Activated T-cell treated with anti-CD3 and anti-CD28 coated beads for 1 hour (primary cell): ENCODE measurements around the gene TNFRSF17.
A peak's percentile ranks its signal among the peaks of the same experiment; 100 is the strongest.
"Not testable (repeated sequence)": the region's sequence is repeated elsewhere in the genome, so short reads cannot be mapped to it uniquely, and the experiment has no call there.

Experiments
- DNase-seq: peaks from one replicate; pipeline ENCODE4 v3.0.0-alpha.2; 2020; ENCODE audit warnings: low read depth

The TNFRSF17 gene

DNA sequence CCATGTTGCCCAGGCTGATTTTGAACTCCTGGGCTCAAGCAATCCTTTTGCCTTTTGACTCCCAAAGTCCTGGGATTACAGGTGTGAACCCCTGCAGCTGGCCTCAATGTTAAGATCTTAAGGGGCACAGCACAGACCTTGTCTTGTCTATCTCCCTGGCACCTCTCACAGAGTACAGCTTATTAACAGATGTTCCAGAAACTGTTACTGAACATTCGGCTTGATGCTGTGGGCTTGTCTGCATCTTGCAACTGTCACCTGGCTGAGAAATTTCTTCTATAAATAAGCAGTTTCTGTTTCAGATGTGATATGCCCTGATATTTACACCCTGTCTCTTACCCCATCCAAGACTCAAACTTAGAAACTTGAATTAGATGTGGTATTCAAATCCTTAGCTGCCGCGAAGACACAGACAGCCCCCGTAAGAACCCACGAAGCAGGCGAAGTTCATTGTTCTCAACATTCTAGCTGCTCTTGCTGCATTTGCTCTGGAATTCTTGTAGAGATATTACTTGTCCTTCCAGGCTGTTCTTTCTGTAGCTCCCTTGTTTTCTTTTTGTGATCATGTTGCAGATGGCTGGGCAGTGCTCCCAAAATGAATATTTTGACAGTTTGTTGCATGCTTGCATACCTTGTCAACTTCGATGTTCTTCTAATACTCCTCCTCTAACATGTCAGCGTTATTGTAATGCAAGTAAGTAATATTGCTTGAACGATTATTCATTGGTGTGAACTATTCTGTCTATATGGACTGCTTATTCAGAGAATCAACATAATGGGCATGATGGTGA lies at the start of gene TNFRSF17:
Gene TNFRSF17, plus strand, starts transcription at position 450 of the 791 bp plus-strand sequence. Its CDS starts 115 bp downstream, at position 565.
- DNase-seq, result no peak

GRCh38 chr16:11915644-11916523 lies 49.1 kb upstream of the TNFRSF17 start, which contains the start of gene GSPT1:
GSPT1 (minus strand) TSS chr16:11915956; CDS start chr16:11915720, 236 bp downstream.
- DNase-seq, result peak; percentile 97

GRCh38 chr16:11916524-11917285 lies 48.3 kb upstream of the TNFRSF17 start:
- DNase-seq, result no peak

DNA sequence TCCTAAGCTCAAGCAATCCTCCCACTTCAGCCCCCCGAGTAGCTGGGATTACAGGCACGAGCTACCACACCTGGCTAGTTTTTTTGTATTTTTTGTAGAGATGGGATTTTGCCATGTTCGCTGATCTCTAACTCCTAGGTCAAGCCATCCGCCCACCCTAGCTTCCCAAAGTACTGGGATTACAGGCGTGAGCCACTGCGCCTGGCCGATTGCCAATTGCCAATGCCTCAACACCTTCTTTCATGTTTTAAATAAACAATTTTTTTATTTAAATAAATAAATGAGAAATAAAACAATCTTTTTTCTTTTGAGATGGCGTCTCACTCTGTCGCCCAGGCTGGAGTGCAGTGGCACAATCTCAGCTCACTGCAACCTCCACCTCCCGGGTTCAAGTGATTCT lies 41.0 kb upstream of the TNFRSF17 start:
- not testable (repeated sequence) for DNase-seq

GRCh38 chr16:11927350-11927749 lies 37.7 kb upstream of the TNFRSF17 start:
- DNase-seq, result not testable (repeated sequence)

DNA sequence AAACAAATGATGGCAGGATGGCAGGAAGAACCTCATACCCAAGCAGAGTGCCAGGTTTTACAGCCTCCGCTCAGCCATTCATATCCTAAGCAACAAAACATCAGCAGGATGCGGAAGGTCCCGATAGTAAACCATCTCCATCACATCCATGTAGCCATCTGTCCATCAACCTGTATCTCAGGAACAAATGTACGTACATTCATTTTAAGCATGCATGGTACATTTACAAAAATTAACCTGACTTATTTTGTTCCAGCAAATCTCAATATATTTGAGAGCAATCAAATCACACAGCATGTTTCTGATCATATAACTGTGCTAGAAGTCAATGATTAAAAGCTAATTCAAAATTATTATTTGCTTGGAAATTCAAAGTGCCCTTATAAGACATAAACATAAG lies 23.1 kb upstream of the TNFRSF17 start, which contains the start of gene NPIPB2:
Gene NPIPB2, minus strand, starts transcription at position 101 of the 400 bp plus-strand sequence. Its CDS starts 0 bp downstream, at position 101.
- not testable (repeated sequence) for DNase-seq

- no peak for DNase-seq
Measured at GRCh38 chr16:11946433-11946832, 18.6 kb upstream of the TNFRSF17 start.

DNA sequence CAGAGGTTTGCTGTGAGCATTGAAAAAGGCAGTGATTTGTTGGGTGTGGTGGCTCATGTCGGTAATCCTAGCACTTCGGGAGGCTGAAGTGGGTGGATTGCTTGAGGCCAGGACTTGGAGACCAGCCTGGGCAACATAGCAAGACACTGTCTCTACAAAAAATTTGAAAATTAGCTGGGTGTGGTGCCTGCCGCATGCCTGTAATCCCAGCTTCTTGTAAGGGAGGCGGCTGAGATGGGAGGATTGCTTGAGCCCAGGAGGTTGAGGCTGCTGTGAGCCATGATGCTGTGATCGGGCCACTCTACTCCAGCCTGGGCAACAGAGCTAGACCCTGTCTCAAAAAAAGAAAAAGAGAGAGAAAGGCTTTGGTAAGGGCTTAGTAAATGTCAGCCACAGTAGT lies 16.2 kb upstream of the TNFRSF17 start:
- no peak for DNase-seq

- DNase-seq, result no peak
Measured at GRCh38 chr16:11949527-11949926, 15.5 kb upstream of the TNFRSF17 start.

- DNase-seq, result no peak
Measured at GRCh38 chr16:11950388-11950787, 14.6 kb upstream of the TNFRSF17 start.

- DNase-seq, result not testable (repeated sequence)
Measured at GRCh38 chr16:11953576-11953975, 11.4 kb upstream of the TNFRSF17 start.

DNA sequence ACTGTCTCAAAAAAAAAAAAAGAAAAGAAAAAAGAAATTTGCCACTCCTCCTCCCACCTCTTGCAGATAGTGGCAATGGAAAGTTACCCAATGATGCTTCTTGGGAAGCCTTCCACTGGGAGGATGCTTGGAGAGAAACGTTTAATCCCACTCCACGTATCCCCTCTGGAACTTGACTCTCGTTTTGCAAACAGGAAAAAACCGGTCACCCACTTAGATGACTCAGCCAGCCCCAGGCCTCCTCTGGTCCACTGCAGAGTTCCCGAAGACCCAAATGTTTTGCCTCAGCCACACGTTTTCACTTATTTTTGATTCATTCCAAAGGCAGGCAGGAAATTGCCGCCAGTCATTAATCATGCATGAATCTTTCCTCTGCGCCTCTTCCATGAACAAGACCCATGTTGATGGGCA lies 9.3 kb upstream of the TNFRSF17 start:
- DNase-seq, result no peak

- no peak for DNase-seq
Measured at GRCh38 chr16:11956558-11956957, 8.5 kb upstream of the TNFRSF17 start.

GRCh38 chr16:11957591-11958395 lies 7.2 kb upstream of the TNFRSF17 start:
- no peak for DNase-seq

GRCh38 chr16:11962457-11962856 lies 2.6 kb upstream of the TNFRSF17 start:
- not testable (repeated sequence) for DNase-seq

DNA sequence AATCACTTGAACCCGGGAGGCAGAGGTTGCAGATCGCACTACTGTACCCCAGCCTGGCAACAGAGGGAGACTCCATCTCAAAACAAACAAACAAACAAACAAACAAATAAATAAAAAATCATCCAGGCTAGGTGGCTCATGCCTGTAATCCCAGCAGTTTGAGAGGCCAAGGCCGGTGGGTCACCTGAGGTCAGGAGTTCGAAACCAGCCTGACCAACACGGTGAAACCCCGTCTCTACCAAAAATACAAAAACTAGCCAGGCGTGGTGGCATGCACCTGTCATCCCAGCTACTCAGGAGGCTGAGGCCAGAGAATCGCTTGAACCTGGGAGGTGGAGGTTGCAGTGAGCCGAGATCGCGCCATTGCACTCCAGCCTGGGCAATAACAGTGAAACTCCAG lies 2.0 kb upstream of the TNFRSF17 start:
- not testable (repeated sequence) for DNase-seq

GRCh38 chr16:11963706-11964105 lies 1.3 kb upstream of the TNFRSF17 start:
- no peak for DNase-seq

GRCh38 chr16:11966173-11966572 lies 1.2 kb downstream of the TNFRSF17 start:
- no peak for DNase-seq

- DNase-seq, result no peak
Measured at GRCh38 chr16:11967195-11967911, 2.3 kb downstream of the TNFRSF17 start.

- no peak for DNase-seq
Measured at GRCh38 chr16:11968577-11968976, 3.6 kb downstream of the TNFRSF17 start.
